Measurements from ENCODE around the gene RNMT. TPM values are rescaled to one million over a fixed set of nuclear protein-coding genes. Genes with fewer than 3 reads are reported as not detected.
A peak's percentile ranks its signal among the peaks of the same experiment; 100 is the strongest.

Gene RNMT
- total and polyA plus RNA-seq, 2 experiments from 2014 or later = 40.7 to 188 TPM

- Histone ChIP-seq H3K36me3 (ENCODE audit: insufficient read depth) (no peaks in the 10 kb centered on the region), H3K4me3 (peak overlapping the region; percentile 18), H3K27me3 (ENCODE audit: insufficient read depth) (no peaks in the 10 kb centered on the region), H3K79me2 (replicated peaks; ENCODE audit: insufficient read depth) (no peaks in the 10 kb centered on the region), H3F3A (replicated peaks; ENCODE audit: low read depth) (peaks cover 8% of the 10 kb centered on the region), H4K20me1 (replicated peaks; ENCODE audit: insufficient read depth) (no peaks in the 10 kb centered on the region), H2AFZ (no peak overlapping the region), H3K27ac (ENCODE audit: low read depth) (peak overlapping the region; percentile 96), H3K4me2 (peak overlapping the region; percentile 50), H3K9me2 (ENCODE audit: insufficient read depth) (peaks cover 7% of the 10 kb centered on the region; the same call in 1 of the 2 replicates), H3K4me1 (ENCODE audit: insufficient read depth) (peaks cover 43% of the 10 kb centered on the region)
- ATAC-seq (no peak), DNase-seq (ENCODE audit: low spot score) (no peak)
- TF ChIP-seq ZNF462 (CRISPR knock-in tag; IDR thresholded peaks at IDR 0.05) = no peak
- no peak for TF ChIP-seq EZH2phosphoT487 (IDR thresholded peaks at IDR 0.05; ENCODE audit: unreplicated experiment)
- no peak for TF ChIP-seq REST (IDR thresholded peaks at IDR 0.05; ENCODE audit: unreplicated experiment)
- TF ChIP-seq ETS1 (IDR thresholded peaks at IDR 0.05) = no peak
- TF ChIP-seq POLR2AphosphoS5 (IDR thresholded peaks at IDR 0.05; ENCODE audit: low read depth) = no peak
- TF ChIP-seq CTCF (conservative IDR thresholded peaks at IDR 0.05; ENCODE audit: low read depth in 2 of 2) = no peak
- TF ChIP-seq JUNB (IDR thresholded peaks at IDR 0.05; ENCODE audit: unreplicated experiment) = no peak
- TF ChIP-seq ZNF114 (CRISPR knock-in tag; IDR thresholded peaks at IDR 0.05) = no peak
- TF ChIP-seq EZH2 (IDR thresholded peaks at IDR 0.05; ENCODE audit: low read depth, unreplicated experiment) = no peak
- Mint-ChIP-seq H3K9me3 (peaks cover 3% of the 10 kb centered on the region; the same call in 1 of the 3 replicates), H3K4me1 (peaks cover 59% of the 10 kb centered on the region), H3K36me3 (ENCODE audit: low read depth) (no peaks in the 10 kb centered on the region), H3K4me3 (no peak overlapping the region; the same call in 2 of the 3 replicates), H3K27ac (peak overlapping the region; percentile 84), H3K27me3 (ENCODE audit: insufficient read depth, low read depth, poor library complexity) (no peaks in the 10 kb centered on the region)
Observed at GRCh38 chr18:13809043-13809430, 82.6 kb downstream of the RNMT start.
